Nasal cavity respiratory epithelium epithelial cell of viscerocranial mucosa (primary cell): ENCODE measurements around the gene SLMAP. TPM values are rescaled to one million over a fixed set of nuclear protein-coding genes. Genes with fewer than 3 reads are reported as not detected.

Experiments
- total RNA-seq: library from RNA; depleted of rRNA; stranded (reverse); fragments of >200 nt; gene quantifications from 2 replicates; pipeline ENCODE4 v1.2.3, GENCODE V29; 2014

Gene SLMAP, protein sequence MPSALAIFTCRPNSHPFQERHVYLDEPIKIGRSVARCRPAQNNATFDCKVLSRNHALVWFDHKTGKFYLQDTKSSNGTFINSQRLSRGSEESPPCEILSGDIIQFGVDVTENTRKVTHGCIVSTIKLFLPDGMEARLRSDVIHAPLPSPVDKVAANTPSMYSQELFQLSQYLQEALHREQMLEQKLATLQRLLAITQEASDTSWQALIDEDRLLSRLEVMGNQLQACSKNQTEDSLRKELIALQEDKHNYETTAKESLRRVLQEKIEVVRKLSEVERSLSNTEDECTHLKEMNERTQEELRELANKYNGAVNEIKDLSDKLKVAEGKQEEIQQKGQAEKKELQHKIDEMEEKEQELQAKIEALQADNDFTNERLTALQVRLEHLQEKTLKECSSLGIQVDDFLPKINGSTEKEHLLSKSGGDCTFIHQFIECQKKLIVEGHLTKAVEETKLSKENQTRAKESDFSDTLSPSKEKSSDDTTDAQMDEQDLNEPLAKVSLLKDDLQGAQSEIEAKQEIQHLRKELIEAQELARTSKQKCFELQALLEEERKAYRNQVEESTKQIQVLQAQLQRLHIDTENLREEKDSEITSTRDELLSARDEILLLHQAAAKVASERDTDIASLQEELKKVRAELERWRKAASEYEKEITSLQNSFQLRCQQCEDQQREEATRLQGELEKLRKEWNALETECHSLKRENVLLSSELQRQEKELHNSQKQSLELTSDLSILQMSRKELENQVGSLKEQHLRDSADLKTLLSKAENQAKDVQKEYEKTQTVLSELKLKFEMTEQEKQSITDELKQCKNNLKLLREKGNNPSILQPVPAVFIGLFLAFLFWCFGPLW
- total RNA-seq = 81.0 and 144 TPM in 2 replicates

DNA sequence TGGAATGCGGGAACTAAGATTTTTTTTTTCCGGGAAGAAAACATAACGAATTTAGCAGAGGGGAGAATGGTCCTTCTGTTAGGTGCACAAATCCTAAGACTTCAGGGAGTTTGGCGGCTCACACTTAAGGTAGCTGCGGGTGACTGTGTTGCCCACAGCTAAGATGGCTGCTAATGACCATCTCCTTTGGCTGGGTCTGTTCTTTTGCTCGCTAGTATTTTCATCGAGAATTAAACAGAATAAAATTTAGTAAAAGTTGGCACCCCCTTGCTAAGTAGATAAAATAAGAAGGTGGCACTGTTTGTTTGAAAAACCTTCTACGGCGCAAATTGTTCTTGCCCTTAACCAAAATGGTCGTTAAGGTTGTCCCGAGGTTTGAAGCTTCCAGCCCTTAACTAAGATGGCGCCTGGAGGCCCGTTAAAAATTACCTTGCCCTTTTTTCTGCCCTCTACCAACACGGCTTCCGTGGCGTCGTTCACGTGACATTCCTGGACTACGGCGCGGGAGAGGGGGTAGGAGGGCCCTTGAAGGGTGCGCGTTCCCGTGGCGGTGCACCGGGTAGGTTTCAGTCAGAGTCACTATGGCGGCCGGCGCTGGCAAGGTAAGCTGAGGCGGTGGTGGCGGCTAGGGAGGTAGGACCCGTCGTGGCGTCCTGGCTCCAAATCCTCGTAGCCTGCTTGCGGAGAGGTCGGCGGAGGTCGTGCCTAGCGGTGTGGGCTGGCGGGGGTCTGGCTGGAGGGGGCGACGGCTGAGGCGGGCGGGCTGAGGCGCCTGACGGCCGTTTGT is at the start of gene SLMAP:
Gene SLMAP (plus strand): TSS at position 569 of the 787 bp plus-strand sequence. CDS start 1,343 bp downstream, outside the sequence.

Other genes with a start within 250 kb of the SLMAP start
- under 0.01 and 0.21 TPM in 2 replicates for gene DNAH12, start 212.0 kb upstream of the SLMAP start, total RNA-seq
- 15.7 and 26.8 TPM in 2 replicates for gene PDE12, start 200.0 kb upstream of the SLMAP start, total RNA-seq
- gene ARF4, start 159.0 kb upstream of the SLMAP start, total RNA-seq = 123 and 130 TPM in 2 replicates
- 33.5 and 34.9 TPM in 2 replicates for gene DENND6A, start 63.2 kb upstream of the SLMAP start, total RNA-seq